LNCaP clone FGC (cell line): Measurements from ENCODE around the gene XRCC1.

Experiments
- DNase-seq: peaks from one replicate; pipeline ENCODE4 v3.0.0-alpha.2; 2011; ENCODE audit warnings: low read depth
- H3K4me3 ChIP-seq: 2 replicates; pipeline ENCODE4 v1.5.1; 2011; ENCODE audit warnings: mild to moderate bottlenecking, low read depth, low read length, control low read depth
- TF ChIP-seq, protein P1 (sequence below): IDR thresholded peaks from 2 replicates; pipeline ENCODE4 v1.5.1; 2012; ENCODE audit warnings: mild to moderate bottlenecking; ENCODE audit not compliant: control insufficient read depth, insufficient read depth; ENCODE audit errors: extremely low read depth

Gene XRCC1

DNA sequence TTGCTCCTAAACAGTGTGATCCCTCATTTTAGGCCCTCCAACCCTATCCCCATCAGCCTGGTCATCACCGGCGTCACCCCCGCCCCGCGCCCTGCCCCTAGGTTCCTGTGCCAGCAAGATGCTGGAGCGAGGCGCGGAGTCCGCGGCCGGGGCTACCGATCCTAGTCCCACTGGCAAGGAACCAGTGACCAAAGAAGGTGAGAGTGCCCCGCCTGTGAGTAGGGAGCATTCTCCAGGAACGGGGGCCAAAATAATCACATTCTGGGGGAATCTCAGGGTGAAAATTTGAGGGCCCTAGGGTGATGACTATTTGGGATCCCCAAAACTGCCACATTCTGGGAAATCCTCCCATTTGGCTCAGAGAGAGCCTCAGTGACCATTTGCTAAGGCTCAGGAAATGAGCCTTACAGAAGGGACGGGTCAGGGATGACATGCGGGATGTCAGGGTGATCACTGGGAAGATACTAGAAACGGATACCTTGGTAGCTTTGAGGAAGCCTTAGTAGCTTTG is 41.0 kb downstream of the XRCC1 start:
- DNase-seq = no peak
- H3K4me3 ChIP-seq = no peak overlapping the region
- TF ChIP-seq, protein P1, sequence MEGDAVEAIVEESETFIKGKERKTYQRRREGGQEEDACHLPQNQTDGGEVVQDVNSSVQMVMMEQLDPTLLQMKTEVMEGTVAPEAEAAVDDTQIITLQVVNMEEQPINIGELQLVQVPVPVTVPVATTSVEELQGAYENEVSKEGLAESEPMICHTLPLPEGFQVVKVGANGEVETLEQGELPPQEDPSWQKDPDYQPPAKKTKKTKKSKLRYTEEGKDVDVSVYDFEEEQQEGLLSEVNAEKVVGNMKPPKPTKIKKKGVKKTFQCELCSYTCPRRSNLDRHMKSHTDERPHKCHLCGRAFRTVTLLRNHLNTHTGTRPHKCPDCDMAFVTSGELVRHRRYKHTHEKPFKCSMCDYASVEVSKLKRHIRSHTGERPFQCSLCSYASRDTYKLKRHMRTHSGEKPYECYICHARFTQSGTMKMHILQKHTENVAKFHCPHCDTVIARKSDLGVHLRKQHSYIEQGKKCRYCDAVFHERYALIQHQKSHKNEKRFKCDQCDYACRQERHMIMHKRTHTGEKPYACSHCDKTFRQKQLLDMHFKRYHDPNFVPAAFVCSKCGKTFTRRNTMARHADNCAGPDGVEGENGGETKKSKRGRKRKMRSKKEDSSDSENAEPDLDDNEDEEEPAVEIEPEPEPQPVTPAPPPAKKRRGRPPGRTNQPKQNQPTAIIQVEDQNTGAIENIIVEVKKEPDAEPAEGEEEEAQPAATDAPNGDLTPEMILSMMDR = no peak

DNA sequence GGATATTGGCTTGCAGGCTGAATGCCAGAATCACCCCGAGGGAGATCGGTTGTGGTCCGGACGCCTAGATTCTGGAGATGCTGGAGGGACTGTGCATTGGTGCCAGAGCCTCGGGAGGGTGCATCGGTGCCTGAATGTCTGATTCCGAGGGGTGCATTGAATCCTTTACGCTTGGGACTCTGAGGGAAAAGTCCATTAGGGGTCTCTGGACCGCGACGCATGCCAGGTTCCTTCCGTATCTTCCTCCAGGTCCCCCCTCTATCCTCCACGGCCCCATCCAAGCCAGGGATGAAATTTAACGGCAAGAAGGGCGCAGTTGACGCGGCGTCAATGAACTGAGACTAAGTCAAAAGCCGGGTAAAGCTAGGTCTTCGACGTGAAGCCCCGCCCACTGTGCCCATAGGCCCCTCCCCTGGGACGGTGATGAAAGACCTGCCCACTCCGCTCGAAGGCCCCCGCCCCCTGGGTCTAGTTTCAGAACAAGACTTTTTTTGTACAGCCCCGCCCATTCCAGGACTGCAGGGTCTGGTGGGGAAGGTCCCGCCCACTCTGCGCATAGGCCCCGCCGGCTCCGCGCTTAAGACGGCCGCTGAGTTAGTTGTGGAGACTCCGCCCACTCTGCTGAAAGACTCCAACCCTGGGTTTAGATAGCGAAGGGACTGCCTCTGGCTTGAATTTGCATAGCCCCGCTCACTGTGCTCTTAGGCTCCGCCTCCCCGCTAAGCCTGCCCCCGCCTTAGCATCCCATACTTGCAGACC is 41.6 kb downstream of the XRCC1 start:
- DNase-seq = peak; percentile 82
- H3K4me3 ChIP-seq = peak overlapping the region; percentile 47
- TF ChIP-seq, protein P1 = no peak

DNA sequence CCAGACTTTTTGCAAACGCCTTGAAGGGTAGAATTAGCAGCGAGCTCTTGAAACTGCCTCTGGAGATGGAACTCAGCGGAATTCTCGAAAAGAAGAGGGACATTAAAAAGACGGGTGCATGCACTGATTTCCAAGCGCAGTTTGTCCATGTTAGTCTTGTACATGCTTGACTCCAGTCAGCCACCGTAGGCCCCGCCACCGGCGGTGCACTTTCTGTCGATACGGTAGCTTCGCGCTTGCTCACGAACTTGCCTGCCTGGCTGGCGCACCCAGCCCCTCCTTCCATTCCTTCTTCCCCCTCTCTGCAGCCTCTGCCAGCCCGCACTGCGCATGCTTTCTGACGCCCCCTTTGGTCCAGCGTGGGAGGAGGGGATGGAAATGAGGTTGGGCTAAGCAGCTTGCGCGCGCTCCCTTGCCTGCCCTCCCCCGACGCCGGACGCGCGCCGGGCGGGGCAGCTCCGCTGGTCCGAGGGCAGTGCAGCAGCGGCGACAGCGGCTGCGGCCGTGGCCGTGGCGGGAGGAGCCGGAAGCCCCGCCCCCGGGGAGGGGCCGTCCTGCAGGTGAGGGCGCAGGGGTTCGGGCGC is 42.3 kb downstream of the XRCC1 start, which contains the start of gene ZNF575:
Gene ZNF575, plus strand, starts transcription at position 227 of the 584 bp plus-strand sequence. CDS start 1,235 bp downstream, outside the sequence.
- DNase-seq = peak; percentile 50
- peak within 1 kb of the TSS; percentile 47 for H3K4me3 ChIP-seq
- TF ChIP-seq, protein P1 = no peak

DNA sequence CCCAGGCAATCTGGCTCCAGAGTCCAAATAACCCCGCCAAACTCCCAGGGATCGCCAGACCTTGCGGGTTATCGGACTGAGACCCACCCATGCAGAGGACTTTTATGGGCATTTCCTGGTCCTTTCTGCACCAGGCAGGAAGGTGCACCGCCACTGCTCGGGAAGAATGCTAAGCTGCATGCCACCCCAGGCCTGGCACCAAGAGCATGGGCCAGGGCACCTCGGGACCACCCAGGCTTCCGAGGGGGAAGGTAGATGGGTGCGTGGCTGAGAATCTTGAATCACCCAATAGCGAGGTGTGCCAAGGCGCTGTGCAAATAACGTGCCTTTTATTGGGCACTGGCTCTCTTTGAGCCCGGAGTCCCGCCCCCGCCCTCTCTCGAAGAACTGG is 42.8 kb downstream of the XRCC1 start:
- peak overlapping the region; percentile 47 for H3K4me3 ChIP-seq
- TF ChIP-seq, protein P1 = no peak
- peak; percentile 53 for DNase-seq

DNA sequence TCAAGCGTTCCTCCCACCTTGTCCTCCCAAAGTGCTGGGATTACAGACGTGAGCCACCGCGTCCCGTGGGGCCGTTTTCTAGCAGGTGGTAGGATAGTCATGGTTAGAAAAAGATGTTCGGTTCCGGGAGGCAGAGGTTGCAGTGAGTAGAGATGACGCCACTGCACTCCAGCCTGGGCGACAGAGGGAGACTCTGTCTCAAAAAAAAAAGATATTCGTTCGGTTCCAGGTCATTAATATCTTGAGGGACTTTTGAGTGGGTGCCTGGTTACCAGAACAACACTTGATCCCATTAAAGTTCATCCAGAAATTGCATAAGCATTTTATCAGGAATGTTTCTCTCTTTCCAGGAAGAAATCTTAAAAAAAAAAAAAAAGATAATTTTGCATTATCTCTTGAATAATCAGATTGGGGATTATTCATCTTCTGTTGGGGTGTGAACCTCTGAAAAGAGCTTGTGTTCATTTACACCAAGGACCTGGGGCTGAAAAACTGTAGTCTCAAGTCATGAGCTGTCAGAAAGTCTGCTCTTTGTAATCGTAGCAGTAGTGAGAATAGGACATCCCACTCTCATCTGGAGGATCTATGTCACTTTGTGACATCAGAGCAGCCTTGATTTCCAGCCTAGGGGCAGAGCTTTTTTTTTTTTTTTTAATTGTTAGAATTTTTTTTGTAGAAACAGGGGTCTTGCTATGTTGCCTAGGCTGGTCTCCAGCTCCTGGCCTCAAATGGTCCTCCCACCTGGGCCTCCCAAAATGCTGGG is 47.3 kb downstream of the XRCC1 start:
- DNase-seq = no peak
- H3K4me3 ChIP-seq = no peak overlapping the region
- TF ChIP-seq, protein P1 = no peak

DNA sequence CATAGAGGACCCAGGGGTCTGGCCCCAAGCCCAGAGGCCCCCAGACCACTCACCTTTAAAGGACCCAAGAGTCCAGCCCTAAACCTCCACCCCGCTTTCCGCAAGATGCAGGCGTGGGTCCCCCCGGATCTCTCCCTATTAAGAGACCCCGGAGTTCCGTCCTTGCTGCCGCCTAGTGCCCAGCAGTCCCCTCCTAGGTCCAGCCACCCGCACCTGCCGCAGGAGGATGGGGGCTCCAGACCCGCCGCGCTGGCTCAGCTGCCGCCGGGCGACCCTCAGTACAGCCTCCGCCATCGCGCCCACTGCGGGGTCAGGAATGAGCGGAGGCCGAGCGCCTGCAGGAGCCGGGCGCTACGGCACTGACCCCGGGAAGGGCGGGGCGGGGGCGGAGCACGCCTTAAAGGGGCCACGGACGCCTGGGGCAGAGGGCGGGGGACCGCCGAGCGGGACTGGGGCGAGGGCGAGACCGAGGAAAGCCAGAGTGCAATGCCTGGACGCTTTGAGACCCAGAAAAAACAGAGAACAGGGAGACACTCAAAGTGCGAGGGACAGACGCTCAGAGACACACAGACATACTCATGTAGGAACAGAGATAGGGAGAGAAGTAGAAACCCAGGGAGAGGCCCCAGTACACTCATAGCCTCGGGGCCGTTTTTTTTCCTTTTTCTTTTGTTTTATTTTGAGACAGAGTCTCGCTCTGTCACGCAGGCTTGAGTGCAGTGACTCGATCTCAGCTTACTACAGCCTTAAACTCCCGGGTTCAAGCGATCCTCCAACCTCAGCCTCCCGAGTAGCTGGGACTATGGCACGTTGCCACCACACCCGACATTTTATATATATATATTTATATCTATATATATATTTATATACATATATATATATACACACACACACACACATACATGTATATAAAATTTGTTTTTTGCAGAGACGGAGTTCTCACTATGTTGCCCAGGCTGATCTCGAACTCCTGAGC is 48.2 kb downstream of the XRCC1 start, which contains the start of gene ETHE1:
Gene ETHE1, minus strand, starts transcription at position 318 of the 976 bp plus-strand sequence. Its CDS starts 24 bp downstream, at position 294.
- H3K4me3 ChIP-seq = peak within 1 kb of the TSS; percentile 76
- no peak for DNase-seq
- TF ChIP-seq, protein P1 = no peak
